Esophagus squamous epithelium (tissue), 4 donors: ENCODE measurements around the gene GP1BB.

Source experiments
- POLR2A ChIP-seq, 4 donors: fragments of 450-650 bp; IDR thresholded peaks; one replicate each; pipeline ENCODE4 v1.6.1; 2017; ENCODE audit warnings: antibody characterized with exemption in 4 of 4, mild to moderate bottlenecking in 4 of 4, moderate library complexity in 3 of 4
- TF ChIP-seq, protein P1 (sequence below), 6 experiments: fragments of 450-650 bp in 4 of 6; fragments of 200-600 bp in 2 of 6; sonication (generic) in 2 of 6; IDR thresholded peaks; one replicate each; pipeline ENCODE4 v1.5.1; 2016 to 2019; ENCODE audit warnings: antibody characterized with exemption in 6 of 6, mild to moderate bottlenecking in 4 of 6, moderate library complexity in 4 of 6

GRCh38 chr22:19740586-19740985, 17.2 kb downstream of the GP1BB start:
- TF ChIP-seq, protein P1, sequence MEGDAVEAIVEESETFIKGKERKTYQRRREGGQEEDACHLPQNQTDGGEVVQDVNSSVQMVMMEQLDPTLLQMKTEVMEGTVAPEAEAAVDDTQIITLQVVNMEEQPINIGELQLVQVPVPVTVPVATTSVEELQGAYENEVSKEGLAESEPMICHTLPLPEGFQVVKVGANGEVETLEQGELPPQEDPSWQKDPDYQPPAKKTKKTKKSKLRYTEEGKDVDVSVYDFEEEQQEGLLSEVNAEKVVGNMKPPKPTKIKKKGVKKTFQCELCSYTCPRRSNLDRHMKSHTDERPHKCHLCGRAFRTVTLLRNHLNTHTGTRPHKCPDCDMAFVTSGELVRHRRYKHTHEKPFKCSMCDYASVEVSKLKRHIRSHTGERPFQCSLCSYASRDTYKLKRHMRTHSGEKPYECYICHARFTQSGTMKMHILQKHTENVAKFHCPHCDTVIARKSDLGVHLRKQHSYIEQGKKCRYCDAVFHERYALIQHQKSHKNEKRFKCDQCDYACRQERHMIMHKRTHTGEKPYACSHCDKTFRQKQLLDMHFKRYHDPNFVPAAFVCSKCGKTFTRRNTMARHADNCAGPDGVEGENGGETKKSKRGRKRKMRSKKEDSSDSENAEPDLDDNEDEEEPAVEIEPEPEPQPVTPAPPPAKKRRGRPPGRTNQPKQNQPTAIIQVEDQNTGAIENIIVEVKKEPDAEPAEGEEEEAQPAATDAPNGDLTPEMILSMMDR (IDR thresholded peaks at IDR 0.05): no peak
- TF ChIP-seq POLR2A (IDR thresholded peaks at IDR 0.05): no peak
